Stomach (tissue), 4 donors: ENCODE data around the gene IL13.

Source experiments
- POLR2A ChIP-seq, 4 donors: fragments of 450-650 bp; IDR thresholded peaks; one replicate each; pipeline ENCODE4 v1.6.1; 2016; ENCODE audit warnings: antibody characterized with exemption in 4 of 4, control low read depth in 2 of 4, mild to moderate bottlenecking in 1 of 4, moderate library complexity in 1 of 4
- POLR2AphosphoS5 ChIP-seq, 3 donors: sonication (generic); formaldehyde crosslinking; IDR thresholded peaks; one replicate each; pipeline ENCODE4 v1.6.1; 2016; ENCODE audit warnings: antibody characterized with exemption in 3 of 3
- TF ChIP-seq, protein P1 (sequence below), 7 experiments: fragments of 450-650 bp in 4 of 7; fragments of 200-600 bp in 3 of 7; sonication (generic) in 3 of 7; IDR thresholded peaks; one replicate each; pipeline ENCODE4 v1.5.1; 2016 to 2019; ENCODE audit warnings: antibody characterized with exemption in 7 of 7, control low read depth in 2 of 7, mild to moderate bottlenecking in 1 of 7

GRCh38 chr5:132669966-132670882 lies 12.3 kb downstream of the IL13 start:
- TF ChIP-seq POLR2A (IDR thresholded peaks at IDR 0.05) (no peak), POLR2AphosphoS5 (IDR thresholded peaks at IDR 0.05) (no peak)
- TF ChIP-seq, protein P1, sequence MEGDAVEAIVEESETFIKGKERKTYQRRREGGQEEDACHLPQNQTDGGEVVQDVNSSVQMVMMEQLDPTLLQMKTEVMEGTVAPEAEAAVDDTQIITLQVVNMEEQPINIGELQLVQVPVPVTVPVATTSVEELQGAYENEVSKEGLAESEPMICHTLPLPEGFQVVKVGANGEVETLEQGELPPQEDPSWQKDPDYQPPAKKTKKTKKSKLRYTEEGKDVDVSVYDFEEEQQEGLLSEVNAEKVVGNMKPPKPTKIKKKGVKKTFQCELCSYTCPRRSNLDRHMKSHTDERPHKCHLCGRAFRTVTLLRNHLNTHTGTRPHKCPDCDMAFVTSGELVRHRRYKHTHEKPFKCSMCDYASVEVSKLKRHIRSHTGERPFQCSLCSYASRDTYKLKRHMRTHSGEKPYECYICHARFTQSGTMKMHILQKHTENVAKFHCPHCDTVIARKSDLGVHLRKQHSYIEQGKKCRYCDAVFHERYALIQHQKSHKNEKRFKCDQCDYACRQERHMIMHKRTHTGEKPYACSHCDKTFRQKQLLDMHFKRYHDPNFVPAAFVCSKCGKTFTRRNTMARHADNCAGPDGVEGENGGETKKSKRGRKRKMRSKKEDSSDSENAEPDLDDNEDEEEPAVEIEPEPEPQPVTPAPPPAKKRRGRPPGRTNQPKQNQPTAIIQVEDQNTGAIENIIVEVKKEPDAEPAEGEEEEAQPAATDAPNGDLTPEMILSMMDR (IDR thresholded peaks at IDR 0.05) = no peak
